Measurements from ENCODE around the gene USP7.

GRCh38 chr16:8866884-8867215 is 96.9 kb downstream of the USP7 start:
- TF ChIP-seq CTCF (optimal IDR thresholded peaks at IDR 0.05 in 1 of 3, IDR thresholded peaks at IDR 0.05 in 1 of 3, conservative IDR thresholded peaks at IDR 0.05 in 1 of 3; ENCODE audit: extremely low read depth in 1 of 3, insufficient read depth in 2 of 3, low read length in 3 of 3) (no peak), EZH2 (IDR thresholded peaks at IDR 0.05; ENCODE audit: low read length) (no peak)
